ENCODE data around the gene THSD4.

DNA sequence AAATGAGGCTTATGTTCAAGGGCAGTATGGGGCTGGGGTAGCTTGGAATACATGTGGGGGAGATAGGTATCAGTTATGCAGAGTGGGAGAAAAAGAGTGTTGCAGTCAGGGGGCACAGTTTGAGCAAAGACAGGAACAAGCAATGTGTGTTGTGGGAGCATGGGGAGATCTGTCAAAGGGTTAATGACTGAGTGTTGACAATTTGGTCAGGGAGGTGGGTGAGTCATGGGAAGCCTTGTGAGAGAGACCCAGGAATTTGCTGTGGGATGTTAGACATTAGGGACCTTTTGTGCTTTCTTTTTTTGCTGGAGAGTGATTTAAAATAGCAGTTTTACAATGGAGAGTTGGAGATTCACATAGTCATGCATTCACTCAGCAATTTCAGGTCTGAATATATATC lies 473.5 kb downstream of the THSD4 start:
- TF ChIP-seq, protein P1, sequence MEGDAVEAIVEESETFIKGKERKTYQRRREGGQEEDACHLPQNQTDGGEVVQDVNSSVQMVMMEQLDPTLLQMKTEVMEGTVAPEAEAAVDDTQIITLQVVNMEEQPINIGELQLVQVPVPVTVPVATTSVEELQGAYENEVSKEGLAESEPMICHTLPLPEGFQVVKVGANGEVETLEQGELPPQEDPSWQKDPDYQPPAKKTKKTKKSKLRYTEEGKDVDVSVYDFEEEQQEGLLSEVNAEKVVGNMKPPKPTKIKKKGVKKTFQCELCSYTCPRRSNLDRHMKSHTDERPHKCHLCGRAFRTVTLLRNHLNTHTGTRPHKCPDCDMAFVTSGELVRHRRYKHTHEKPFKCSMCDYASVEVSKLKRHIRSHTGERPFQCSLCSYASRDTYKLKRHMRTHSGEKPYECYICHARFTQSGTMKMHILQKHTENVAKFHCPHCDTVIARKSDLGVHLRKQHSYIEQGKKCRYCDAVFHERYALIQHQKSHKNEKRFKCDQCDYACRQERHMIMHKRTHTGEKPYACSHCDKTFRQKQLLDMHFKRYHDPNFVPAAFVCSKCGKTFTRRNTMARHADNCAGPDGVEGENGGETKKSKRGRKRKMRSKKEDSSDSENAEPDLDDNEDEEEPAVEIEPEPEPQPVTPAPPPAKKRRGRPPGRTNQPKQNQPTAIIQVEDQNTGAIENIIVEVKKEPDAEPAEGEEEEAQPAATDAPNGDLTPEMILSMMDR (IDR thresholded peaks at IDR 0.05), result no peak
- TF ChIP-seq POLR2A (IDR thresholded peaks at IDR 0.05), result no peak
